Measurements from ENCODE around the gene ZP4.
"Not testable (repeated sequence)": the region's sequence is repeated elsewhere in the genome, so short reads cannot be mapped to it uniquely, and the experiment has no call there.

ZP4 gene

DNA sequence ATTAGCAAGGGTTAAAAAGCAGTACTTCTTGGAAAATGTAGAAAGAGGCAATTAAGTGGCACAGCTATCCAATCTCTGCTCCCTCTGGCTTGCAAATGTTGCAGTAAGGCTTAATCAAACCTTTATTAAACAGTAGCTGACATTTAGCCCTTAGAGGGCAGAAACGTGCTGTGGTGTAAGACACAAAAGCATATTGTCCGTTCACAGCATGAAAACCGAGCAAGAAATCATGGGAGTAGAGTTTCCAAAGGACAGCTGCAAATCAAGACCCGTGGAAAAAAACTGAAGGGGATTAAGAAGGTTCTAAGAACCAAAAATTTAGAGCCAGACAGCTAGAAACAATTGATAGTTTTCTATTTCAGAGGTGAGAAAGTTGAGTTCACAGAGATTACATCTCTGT is 13.1 kb downstream of the ZP4 start:
- no peak for DNase-seq

DNA sequence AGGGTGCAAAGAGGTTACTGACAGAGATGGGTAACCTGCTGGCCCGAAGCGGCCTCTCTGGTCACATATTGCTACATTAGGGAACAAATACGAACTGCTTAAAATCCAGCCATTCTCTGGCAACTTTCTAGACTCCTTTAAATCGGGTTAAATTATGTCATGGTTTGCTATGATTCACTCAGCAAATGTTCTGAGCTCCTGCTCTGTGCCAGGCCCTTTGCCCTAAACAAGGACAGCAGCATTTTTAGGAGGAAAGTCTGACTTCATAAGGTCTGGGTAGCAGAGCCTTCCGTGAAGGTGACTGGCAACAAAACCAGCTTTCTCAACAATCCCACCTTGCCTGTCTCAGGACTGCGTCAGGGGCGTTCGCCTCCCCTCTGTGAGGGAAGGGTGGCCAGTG is 15.4 kb downstream of the ZP4 start:
- no peak for DNase-seq

GRCh38 chr1:237873487-237874211 is 17.1 kb downstream of the ZP4 start:
- no peak for DNase-seq

GRCh38 chr1:237868817-237869600 is 21.7 kb downstream of the ZP4 start:
- no peak for DNase-seq

DNA sequence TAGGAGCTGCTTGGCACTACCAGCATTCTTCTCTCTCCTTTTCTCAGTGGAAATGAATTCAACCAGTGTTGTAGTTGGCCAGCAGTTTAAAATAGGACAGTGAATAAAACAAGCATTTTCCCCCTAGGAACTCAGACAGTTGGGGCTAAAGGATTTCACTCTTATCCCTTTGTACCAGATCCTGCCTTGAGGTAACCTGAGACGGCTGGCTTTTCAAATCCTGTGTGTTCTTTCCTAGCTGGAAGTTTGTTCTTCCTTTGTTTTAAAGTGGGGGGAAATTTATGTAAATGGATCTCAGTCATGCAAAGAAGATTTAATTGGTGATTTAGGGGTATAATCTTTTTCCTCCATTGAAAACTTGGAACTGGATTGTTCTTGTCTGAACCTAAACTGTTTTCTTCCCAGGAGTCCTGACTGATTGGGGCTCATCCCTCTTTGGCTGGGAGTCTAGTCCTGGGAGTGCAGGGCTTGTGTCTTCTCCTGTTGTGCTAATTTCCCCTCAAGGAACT is 23.3 kb downstream of the ZP4 start:
- DNase-seq: no peak

GRCh38 chr1:237864338-237865244 is 26.1 kb downstream of the ZP4 start:
- DNase-seq: peak in 52 of 56 donors; percentile 2 to 81 (median 42)

- no peak for DNase-seq
Measured at GRCh38 chr1:237863234-237863633, 27.5 kb downstream of the ZP4 start.

DNA sequence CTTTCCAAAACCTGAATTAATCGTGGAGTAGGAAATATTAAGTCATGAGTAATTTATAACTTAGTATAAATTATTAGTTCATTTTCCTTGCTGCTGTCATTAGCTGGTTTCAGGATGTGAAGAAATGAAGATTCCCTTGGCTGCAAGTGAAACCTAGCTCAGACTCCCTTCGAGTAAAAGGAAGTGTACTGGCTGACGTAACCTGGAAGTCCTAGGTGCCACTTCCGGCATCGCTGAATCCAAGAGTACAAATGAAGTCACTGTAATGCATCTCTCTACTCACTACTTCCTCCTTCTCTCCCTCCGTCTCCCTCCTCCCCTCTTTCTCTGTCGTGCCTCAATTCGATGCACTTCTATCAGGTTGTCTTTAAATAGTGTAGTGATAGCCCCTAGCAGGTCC is 28.8 kb downstream of the ZP4 start:
- DNase-seq: no peak

DNA sequence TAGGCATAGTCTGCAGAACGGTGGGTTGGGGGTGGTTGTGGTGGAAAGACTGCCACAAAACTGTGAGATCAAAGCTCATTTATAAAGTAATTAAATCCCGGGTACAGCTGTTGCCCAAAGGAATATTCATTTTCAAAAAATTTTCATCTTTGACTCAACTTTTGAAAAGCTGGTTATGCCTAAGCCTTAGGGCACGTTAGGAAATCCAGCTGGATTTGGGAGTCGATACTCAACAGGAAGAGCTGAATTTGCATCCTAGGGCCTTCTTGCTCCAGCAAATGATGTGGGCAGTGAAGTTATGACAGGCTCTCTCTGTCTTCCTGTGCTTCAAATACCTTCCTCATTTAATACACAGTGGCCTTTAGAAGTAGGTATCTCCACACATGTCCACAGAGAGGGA is 31.7 kb downstream of the ZP4 start:
- no peak for DNase-seq

- DNase-seq: no peak
Measured at GRCh38 chr1:237857455-237857854, 33.3 kb downstream of the ZP4 start.

DNA sequence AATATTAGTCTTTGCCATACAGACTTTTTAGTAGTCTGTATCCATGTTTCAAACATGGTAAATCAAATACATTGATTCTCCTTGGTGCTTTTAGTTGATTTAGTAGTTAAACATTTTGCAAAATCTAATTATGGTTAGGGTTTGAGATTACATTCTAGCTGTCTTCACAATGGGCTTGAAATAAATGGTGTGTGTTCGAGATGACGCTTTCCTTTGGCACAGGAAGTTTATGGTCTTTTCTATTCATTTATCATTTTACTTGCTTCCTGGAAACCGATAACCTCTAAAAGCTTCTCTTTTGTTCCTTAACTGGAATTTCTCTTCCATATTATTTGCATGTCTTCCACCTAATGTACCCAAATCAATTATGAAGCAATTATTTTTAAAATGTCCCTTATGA is 38.4 kb downstream of the ZP4 start:
- DNase-seq: no peak

DNA sequence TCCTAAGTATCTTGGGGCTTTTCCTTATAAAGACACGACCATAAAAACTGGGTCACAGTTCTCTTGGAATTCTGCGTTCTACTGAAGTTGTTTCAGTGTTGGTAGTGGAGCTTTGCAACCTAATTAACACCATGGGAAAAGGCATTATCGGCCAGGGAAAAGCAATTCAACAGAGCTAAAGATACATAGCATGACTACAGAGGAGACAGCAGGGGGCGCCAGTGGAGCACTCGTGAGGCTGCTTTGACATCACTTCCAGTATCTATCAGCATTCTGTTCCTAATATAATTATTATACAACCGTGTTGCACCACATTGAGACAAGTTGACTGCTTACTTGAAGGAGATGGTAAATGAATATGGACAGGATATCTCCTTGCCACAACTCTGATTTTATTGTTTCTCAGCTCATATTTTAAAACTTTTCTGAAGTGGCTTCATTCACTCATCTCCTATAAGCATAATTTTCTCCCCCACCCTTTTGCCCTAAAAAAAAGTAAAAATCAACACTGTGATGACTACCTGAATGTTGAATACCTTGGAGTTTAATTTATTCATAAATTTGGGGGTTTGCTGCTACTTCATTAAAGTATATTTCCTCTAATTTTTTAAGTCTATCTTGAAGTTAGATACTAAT is 39.4 kb downstream of the ZP4 start:
- DNase-seq: peak in 32 of 56 donors; percentile 1 to 82 (median 30)

- DNase-seq: not testable (repeated sequence)
Measured at GRCh38 chr1:237843516-237843915, 47.2 kb downstream of the ZP4 start.

DNA sequence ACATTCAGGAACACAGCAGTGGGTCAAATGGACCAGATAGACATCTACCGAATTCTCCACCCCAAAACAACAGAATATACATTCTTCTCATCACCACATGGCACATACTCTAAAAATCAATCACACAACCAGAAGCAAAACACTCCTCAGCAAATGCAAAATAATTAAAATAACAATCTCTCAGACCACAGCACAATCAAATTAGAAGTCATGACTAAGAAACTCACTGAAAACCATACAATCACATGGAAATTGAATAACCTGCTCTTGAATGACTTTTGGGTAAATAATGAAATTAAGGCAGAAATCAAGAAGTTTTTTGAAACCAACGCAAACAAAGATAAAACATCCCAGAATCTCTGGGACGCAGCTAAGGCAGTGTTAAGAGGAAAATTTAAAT is 49.2 kb downstream of the ZP4 start:
- no peak for DNase-seq

DNA sequence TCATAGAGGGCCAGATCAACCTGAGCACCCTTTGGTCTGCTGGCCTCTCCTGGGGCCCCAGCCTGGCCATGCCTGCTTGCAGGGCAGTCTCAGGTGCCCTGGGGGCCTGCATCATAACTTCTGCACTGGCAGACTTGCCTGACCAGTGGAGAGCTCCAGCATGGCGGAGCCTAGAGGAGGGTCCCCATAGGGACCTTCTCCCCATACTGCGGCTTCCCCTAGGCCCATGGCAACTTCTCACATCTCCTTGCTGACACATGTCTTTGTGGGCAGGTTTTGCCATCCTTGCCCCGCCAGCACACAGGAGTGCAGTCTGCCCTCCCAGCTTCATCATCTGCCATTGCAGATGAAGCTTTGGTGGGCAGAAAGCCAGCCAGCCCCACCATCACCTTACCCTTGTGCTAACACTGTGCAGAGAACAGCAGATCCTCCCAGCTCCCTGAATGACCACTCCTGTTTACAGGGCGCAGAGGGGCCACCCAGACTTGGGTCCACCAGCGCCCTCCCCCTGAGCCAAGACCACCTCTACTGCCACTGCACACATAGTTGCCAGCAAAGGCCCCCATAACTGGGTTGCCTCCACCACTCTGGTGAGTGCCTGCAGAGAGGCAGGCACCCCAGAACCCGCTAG is 51.7 kb downstream of the ZP4 start:
- DNase-seq: no peak

DNA sequence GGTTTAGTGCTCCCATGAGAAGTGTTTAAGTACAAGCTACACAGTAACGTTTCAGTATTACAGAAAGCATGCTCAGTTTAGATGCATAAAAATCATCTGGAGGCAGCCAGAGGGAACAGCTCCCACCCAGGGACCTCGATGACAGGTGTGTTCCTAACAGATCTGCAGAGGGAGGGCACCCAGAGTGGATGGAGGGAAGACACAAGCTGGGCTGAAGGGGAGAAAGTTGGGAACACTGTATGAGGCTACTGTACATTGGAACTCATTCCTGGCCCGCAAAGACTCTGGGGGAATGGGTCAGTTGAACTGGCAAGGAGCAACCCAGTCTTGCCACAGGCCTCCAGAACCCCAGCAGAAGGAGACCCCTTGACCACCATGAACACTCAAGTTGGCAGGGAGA is 52.4 kb downstream of the ZP4 start:
- no peak for DNase-seq

DNA sequence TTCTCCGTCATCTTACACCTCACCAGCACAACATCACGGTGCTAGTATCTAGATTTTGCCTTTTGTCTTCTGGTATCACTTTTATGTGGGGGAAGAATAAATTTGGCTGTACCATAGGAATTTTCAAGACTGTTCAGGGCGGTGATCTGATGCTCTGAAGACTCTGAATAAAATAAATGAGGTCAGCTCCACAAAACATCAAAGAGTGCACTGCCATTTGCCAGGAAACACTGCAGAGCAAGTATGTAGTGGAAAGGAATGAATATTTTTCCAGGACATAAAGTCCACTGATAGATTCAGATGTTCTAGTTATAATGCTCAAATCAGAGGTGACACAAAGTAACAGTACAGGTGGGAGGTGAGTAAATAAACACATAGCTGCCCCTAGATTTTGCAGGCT is 56.3 kb downstream of the ZP4 start:
- DNase-seq: no peak

GRCh38 chr1:237834048-237834447 is 56.7 kb downstream of the ZP4 start:
- no peak for DNase-seq

GRCh38 chr1:237832858-237833257 is 57.9 kb downstream of the ZP4 start:
- no peak for DNase-seq

Data from nucleus accumbens (tissue), 56 donors.